Measurements from ENCODE around the gene XIRP1.

- no peak for TF ChIP-seq EZH2 (IDR thresholded peaks at IDR 0.05)
- TF ChIP-seq CTCF (IDR thresholded peaks at IDR 0.05 in 2 of 3, conservative IDR thresholded peaks at IDR 0.05 in 1 of 3; ENCODE audit: borderline replicate concordance in 1 of 3, insufficient read depth in 1 of 3, low read depth in 2 of 3, low read length in 2 of 3): no peak
- TF ChIP-seq POLR2AphosphoS5 (IDR thresholded peaks at IDR 0.05; ENCODE audit: low read depth, low read length): no peak
Measured at GRCh38 chr3:39139442-39139841, 53.0 kb downstream of the XIRP1 start.

Measured in HCT116 (cell line).